ENCODE data around the gene PKMYT1.

GRCh38 chr16:3027983-3028715 lies 47.9 kb upstream of the PKMYT1 start:
- TF ChIP-seq, protein P1, sequence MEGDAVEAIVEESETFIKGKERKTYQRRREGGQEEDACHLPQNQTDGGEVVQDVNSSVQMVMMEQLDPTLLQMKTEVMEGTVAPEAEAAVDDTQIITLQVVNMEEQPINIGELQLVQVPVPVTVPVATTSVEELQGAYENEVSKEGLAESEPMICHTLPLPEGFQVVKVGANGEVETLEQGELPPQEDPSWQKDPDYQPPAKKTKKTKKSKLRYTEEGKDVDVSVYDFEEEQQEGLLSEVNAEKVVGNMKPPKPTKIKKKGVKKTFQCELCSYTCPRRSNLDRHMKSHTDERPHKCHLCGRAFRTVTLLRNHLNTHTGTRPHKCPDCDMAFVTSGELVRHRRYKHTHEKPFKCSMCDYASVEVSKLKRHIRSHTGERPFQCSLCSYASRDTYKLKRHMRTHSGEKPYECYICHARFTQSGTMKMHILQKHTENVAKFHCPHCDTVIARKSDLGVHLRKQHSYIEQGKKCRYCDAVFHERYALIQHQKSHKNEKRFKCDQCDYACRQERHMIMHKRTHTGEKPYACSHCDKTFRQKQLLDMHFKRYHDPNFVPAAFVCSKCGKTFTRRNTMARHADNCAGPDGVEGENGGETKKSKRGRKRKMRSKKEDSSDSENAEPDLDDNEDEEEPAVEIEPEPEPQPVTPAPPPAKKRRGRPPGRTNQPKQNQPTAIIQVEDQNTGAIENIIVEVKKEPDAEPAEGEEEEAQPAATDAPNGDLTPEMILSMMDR (IDR thresholded peaks at IDR 0.05), result peak; percentile 60
- TF ChIP-seq TAF1 (IDR thresholded peaks at IDR 0.05; ENCODE audit: borderline replicate concordance, low read depth, low read length) (no peak), RXRA (IDR thresholded peaks at IDR 0.05; ENCODE audit: borderline replicate concordance, low read depth) (no peak), SIN3A (IDR thresholded peaks at IDR 0.05; ENCODE audit: borderline replicate concordance, low read depth, low read length) (no peak), USF2 (IDR thresholded peaks at IDR 0.05; ENCODE audit: borderline replicate concordance, low read depth, low read length) (no peak), MEF2A (IDR thresholded peaks at IDR 0.05; ENCODE audit: borderline replicate concordance, low read depth) (no peak), YY1 (IDR thresholded peaks at IDR 0.05; ENCODE audit: low read depth) (no peak), RCOR1 (IDR thresholded peaks at IDR 0.05; ENCODE audit: low read length) (no peak), MXI1 (IDR thresholded peaks at IDR 0.05; ENCODE audit: low read depth, low read length) (no peak), RFX5 (IDR thresholded peaks at IDR 0.05; ENCODE audit: low read length) (no peak), RAD21 (IDR thresholded peaks at IDR 0.05; ENCODE audit: low read length) (peak; percentile 40), USF1 (IDR thresholded peaks at IDR 0.05; ENCODE audit: borderline replicate concordance, low read depth) (no peak)
- TF ChIP-seq, protein P2, sequence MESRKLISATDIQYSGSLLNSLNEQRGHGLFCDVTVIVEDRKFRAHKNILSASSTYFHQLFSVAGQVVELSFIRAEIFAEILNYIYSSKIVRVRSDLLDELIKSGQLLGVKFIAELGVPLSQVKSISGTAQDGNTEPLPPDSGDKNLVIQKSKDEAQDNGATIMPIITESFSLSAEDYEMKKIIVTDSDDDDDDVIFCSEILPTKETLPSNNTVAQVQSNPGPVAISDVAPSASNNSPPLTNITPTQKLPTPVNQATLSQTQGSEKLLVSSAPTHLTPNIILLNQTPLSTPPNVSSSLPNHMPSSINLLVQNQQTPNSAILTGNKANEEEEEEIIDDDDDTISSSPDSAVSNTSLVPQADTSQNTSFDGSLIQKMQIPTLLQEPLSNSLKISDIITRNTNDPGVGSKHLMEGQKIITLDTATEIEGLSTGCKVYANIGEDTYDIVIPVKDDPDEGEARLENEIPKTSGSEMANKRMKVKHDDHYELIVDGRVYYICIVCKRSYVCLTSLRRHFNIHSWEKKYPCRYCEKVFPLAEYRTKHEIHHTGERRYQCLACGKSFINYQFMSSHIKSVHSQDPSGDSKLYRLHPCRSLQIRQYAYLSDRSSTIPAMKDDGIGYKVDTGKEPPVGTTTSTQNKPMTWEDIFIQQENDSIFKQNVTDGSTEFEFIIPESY (IDR thresholded peaks at IDR 0.05; ENCODE audit: borderline replicate concordance, low read depth), result no peak
- TF ChIP-seq, protein P3, sequence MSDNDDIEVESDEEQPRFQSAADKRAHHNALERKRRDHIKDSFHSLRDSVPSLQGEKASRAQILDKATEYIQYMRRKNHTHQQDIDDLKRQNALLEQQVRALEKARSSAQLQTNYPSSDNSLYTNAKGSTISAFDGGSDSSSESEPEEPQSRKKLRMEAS (IDR thresholded peaks at IDR 0.05; ENCODE audit: low read depth), result no peak

Data from SK-N-SH (cell line).